Measurements from ENCODE around the gene CD177. TPM values are rescaled to one million over a fixed set of nuclear protein-coding genes. Genes with fewer than 3 reads are reported as not detected.
"Not testable (repeated sequence)": the region's sequence is repeated elsewhere in the genome, so short reads cannot be mapped to it uniquely, and the experiment has no call there.

CD177 gene
- total RNA-seq, 4 donors from 2014 or later = 0.42 to 4.3 (median 0.74) TPM

GRCh38 chr19:43318796-43319314 is 34.6 kb upstream of the CD177 start:
- Histone ChIP-seq H3K4me3 (no peak overlapping the region), H3K27ac (replicated peaks in 1 of 4) (no peak overlapping the region), H3K4me1 (no peaks in the 10 kb centered on the region), H3K27me3 (peaks cover 0 to 9% (median 0%) of the 10 kb centered on the region in 4 donors), H3K36me3 (no peaks in the 10 kb centered on the region), H3K9me3 (no peaks in the 10 kb centered on the region)
- intact Hi-C loops (cut with DNase I) = no loop called here
- no peak for DNase-seq (ENCODE audit: extremely low spot score)
- 60% methylated on average over 4 of the region's 4 CpGs for WGBS
- no peak for TF ChIP-seq POLR2AphosphoS5 (IDR thresholded peaks at IDR 0.05)
- no peak for TF ChIP-seq EP300 (IDR thresholded peaks at IDR 0.05)
- TF ChIP-seq CTCF (IDR thresholded peaks at IDR 0.05) = no peak
- no peak for TF ChIP-seq POLR2A (IDR thresholded peaks at IDR 0.05; ENCODE audit: low read depth)

DNA sequence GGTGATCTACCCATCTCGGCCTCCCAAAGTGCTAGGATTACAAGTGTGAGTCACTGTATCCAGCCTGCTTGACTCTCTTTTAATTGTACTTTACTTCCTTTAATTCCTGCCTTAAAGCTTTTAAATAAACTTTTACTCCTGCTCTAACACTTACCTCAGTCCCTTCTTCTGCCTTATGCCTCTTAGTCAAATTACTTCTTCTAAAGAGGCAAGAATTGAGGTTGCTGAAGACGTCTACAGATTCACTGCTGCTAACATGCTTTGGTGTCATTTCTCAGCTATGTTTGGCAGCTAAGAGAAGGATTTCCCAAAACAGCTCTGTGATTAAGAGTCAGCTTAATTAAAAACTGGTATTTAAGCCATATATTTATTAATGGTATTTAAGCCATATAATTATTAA is 32.9 kb upstream of the CD177 start:
- intact Hi-C loops (cut with DNase I) = no loop called here
- no peak for TF ChIP-seq EP300 (IDR thresholded peaks at IDR 0.05)
- TF ChIP-seq POLR2AphosphoS5 (IDR thresholded peaks at IDR 0.05) = no peak
- no peak for TF ChIP-seq POLR2A (IDR thresholded peaks at IDR 0.05; ENCODE audit: low read depth)
- no peak for TF ChIP-seq CTCF (IDR thresholded peaks at IDR 0.05)
- Histone ChIP-seq H3K4me1 (no peaks in the 10 kb centered on the region), H3K36me3 (no peaks in the 10 kb centered on the region), H3K27me3 (peaks cover 0 to 9% (median 0%) of the 10 kb centered on the region in 4 donors), H3K4me3 (no peak overlapping the region), H3K9me3 (no peaks in the 10 kb centered on the region), H3K27ac (replicated peaks in 1 of 4) (no peak overlapping the region)
- no peak for DNase-seq (ENCODE audit: extremely low spot score)
- WGBS = 61% methylated on average over 2 of the region's 2 CpGs

DNA sequence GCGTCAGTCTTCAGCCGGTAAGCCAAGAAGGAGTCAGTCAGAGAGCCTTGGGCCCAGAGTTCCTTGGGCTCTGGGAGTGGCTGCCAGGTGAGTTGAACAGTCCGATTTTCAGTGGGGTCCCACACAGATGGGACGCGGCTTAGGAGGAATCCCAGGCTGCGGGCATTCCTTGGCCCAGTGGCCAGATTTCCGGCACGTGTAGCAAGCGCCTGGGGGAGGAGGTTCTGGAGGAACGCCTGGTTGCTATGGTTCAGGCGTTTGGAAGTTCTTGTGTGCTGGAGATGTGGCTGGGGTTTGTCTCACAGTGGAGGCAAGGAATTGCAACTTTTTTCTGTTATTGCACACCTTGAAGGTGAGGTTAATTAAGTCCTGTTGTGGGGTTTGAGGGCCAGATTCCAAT is 26.7 kb upstream of the CD177 start:
- H3K36me3 ChIP-seq; H3K4me3 ChIP-seq; intact Hi-C loops (cut with DNase I); H3K9me3 ChIP-seq; H3K4me1 ChIP-seq; DNase-seq (ENCODE audit: extremely low spot score); H3K27ac ChIP-seq (replicated peaks in 1 of 4); H3K27me3 ChIP-seq: not testable (repeated sequence)
- 83% methylated on average over 10 of the region's 11 CpGs for WGBS

DNA sequence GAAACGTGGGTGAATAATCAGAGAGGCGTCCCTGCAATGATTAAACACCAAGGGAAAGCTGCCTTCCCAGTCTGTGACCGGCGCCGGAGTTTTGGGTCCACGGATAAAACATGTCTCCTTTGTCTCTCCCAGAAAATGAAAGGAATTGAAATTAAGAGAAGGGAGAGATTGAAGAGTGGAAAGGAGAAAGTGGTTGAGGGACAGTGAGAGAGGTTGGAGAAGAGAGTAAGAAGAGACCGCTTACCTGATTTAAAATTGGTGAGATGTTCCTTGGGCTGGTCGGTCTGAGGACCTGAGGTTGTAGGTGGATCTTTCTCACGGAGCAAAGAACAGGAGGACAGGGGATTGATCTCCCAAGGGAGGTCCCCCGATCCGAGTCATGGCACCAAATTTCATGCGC is 24.9 kb upstream of the CD177 start:
- WGBS = 91% methylated on average over 9 of the region's 12 CpGs
- H3K27ac ChIP-seq (replicated peaks in 1 of 4); H3K36me3 ChIP-seq; H3K4me3 ChIP-seq; H3K27me3 ChIP-seq; H3K9me3 ChIP-seq; DNase-seq (ENCODE audit: extremely low spot score); intact Hi-C loops (cut with DNase I); H3K4me1 ChIP-seq: not testable (repeated sequence)

DNA sequence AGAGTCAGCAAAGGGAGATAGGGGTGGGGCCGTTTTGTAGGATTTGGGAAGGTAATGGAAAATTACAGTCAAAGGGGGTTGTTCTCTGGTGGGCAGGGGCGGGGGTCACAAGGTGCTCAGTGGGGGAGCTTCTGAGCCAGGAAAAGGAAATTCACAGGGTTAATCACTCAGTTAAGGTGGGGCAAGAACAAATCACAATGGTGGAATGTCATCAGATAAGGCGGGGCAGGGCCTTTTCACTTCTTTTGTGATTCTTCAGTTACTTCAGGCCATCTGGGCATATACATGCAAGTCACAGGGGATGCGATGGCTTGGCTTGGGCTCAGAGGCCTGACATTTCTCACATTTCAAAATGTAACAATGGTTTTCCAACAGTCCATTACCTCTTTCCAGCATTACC is 24.4 kb upstream of the CD177 start:
- WGBS = 82% methylated on average over 4 of the region's 4 CpGs
- intact Hi-C loops (cut with DNase I) = not testable (repeated sequence)

GRCh38 chr19:43329989-43330388 is 23.5 kb upstream of the CD177 start:
- no peaks in the 10 kb centered on the region for H3K36me3 ChIP-seq
- DNase-seq (ENCODE audit: extremely low spot score) = no peak
- no peak for TF ChIP-seq POLR2A (IDR thresholded peaks at IDR 0.05; ENCODE audit: low read depth)
- TF ChIP-seq EP300 (IDR thresholded peaks at IDR 0.05) = no peak
- no peak for TF ChIP-seq CTCF (IDR thresholded peaks at IDR 0.05)
- no peak for TF ChIP-seq POLR2AphosphoS5 (IDR thresholded peaks at IDR 0.05)
- no peak overlapping the region for H3K27ac ChIP-seq (replicated peaks in 1 of 4)
- peaks cover 0 to 5% (median 0%) of the 10 kb centered on the region in 4 donors for H3K27me3 ChIP-seq
- no peak overlapping the region for H3K4me3 ChIP-seq
- no peaks in the 10 kb centered on the region for H3K4me1 ChIP-seq
- intact Hi-C loops (cut with DNase I) = no loop called here
- whole genome bisulfite sequencing = 86% methylated on average over 1 of the region's 2 CpGs
- H3K9me3 ChIP-seq = no peaks in the 10 kb centered on the region

More for the DNA sequence above, 24.4 kb upstream of the CD177 start:
- DNase-seq (ENCODE audit: extremely low spot score); H3K27ac ChIP-seq (replicated peaks in 1 of 4); H3K4me3 ChIP-seq; H3K36me3 ChIP-seq; H3K9me3 ChIP-seq; H3K4me1 ChIP-seq; H3K27me3 ChIP-seq: not testable (repeated sequence)
